Measurements from ENCODE around the gene GTF2IRD1.
"Not testable (repeated sequence)": the region's sequence is repeated elsewhere in the genome, so short reads cannot be mapped to it uniquely, and the experiment has no call there.

Gene GTF2IRD1

DNA sequence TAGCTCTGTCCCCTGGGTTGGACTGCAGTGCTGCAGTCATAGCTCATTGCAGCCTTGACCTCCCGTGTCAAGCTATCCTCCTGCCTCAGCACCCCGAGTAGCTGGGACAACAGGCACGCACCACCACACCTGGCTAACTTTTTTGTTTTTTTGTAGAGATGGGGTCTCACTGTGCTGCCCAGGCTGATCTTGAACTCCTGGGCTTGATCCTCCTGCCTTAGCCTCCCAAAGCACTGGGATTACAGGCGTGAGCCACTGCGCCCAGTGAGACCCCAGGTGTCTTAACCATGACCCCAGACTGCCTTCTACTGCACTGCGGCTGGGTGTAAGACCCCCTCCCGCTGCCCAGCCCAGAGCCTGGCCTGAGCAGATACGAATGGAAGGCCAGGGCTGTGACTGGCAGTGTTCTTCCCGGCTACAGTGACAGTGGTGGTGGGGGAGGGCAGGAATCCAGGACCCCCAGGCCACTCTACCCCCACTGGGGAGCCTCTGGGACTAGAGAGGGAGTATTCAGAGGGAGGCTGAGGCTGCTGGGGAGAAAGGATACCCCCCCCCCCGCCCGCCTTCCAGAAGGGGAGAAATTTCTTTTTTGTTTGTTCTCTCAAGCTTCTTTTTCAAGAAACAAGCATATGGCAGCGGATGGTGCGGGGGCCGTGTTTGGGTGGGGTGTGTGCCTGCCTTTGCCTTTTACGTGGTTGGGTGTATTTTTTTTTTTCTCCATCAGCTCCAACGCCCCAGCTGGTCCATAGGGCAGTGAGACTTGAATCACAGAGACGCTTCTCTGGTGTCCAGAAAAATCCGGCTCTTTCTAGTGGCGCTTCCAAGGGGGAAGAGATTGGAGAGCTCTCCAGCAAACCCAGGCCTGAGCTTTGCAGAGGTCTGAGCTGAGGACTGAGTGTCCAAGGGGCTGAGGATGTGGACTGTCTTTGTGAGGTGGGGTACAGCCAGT is 36.6 kb downstream of the GTF2IRD1 start:
- Mint-ChIP-seq H3K27ac (peak overlapping the region; percentile 94), H3K4me3 (no peak overlapping the region), H3K36me3 (ENCODE audit: low read depth) (peaks cover 39% of the 10 kb centered on the region), H3K9me3 (peaks cover 26% of the 10 kb centered on the region), H3K27me3 (ENCODE audit: low read depth, poor library complexity) (no peaks in the 10 kb centered on the region), H3K4me1 (peaks cover 14% of the 10 kb centered on the region)
- DNase-seq, result no peak
- no peak for TF ChIP-seq CTCF (IDR thresholded peaks at IDR 0.05)

GRCh38 chr7:74491490-74491889 is 37.8 kb downstream of the GTF2IRD1 start:
- H3K36me3 Mint-ChIP-seq (ENCODE audit: low read depth), result peaks cover 51% of the 10 kb centered on the region
- H3K27me3 Mint-ChIP-seq (ENCODE audit: low read depth, poor library complexity); H3K4me3 Mint-ChIP-seq; H3K27ac Mint-ChIP-seq; DNase-seq: not testable (repeated sequence)
- H3K9me3 Mint-ChIP-seq, result peaks cover 26% of the 10 kb centered on the region
- peaks cover 15% of the 10 kb centered on the region for H3K4me1 Mint-ChIP-seq

DNA sequence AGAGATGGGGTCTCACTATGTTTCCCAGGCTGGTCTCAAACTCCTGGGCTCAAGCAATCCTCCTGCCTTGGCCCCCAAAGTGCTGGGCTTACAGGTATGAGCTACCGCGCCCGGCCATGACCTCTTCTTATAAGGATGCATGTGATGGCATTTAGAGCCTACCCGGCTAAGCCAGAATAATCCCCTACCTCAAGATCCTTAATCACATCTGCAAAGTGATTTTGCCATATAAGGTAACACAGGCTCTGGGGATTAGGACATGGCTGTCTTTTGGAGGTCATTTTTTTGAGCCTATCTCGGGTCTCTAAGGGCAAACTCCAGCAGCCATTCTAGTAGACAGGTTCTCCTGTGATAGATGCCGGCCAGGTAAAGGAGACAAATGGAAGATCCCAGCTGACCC is 39.6 kb downstream of the GTF2IRD1 start:
- peaks cover 26% of the 10 kb centered on the region for H3K9me3 Mint-ChIP-seq
- no peaks in the 10 kb centered on the region for H3K27me3 Mint-ChIP-seq (ENCODE audit: low read depth, poor library complexity)
- H3K36me3 Mint-ChIP-seq (ENCODE audit: low read depth), result peaks cover 63% of the 10 kb centered on the region
- TF ChIP-seq CTCF (IDR thresholded peaks at IDR 0.05), result no peak
- no peak for DNase-seq
- peak overlapping the region; percentile 19 for H3K27ac Mint-ChIP-seq
- H3K4me1 Mint-ChIP-seq, result peaks cover 14% of the 10 kb centered on the region
- H3K4me3 Mint-ChIP-seq, result no peak overlapping the region

DNA sequence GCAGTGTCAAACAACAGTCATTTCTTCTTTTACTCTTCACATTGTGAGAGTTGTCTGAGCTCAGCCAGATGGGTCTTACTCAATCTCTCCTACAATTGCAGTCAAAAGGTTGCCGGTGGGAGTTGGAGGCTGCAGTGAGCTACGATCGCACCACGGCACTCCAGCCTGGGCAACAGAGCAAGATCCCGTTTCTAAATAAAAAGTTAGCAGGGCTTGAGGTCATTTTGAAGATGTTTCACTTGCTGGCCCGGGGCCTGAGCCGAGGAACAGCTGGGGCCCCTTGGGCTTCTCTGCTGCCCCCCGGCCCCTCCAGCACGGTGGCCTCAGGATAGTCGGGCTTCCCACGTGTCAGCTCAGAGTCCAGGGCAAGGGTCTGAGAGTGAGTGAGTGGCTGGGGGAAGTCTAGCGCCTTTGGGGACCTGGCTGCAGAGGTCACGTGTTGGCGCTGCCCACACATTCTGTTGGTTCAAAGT is 40.4 kb downstream of the GTF2IRD1 start:
- Mint-ChIP-seq H3K27me3 (ENCODE audit: low read depth, poor library complexity) (no peaks in the 10 kb centered on the region), H3K27ac (no peak overlapping the region), H3K36me3 (ENCODE audit: low read depth) (peaks cover 64% of the 10 kb centered on the region), H3K9me3 (peaks cover 26% of the 10 kb centered on the region), H3K4me3 (no peak overlapping the region), H3K4me1 (peaks cover 14% of the 10 kb centered on the region)
- no peak for TF ChIP-seq CTCF (IDR thresholded peaks at IDR 0.05)
- no peak for DNase-seq

- H3K27me3 Mint-ChIP-seq (ENCODE audit: low read depth, poor library complexity), result peaks cover 1% of the 10 kb centered on the region
- no peak for DNase-seq
- peak overlapping the region; percentile 93 for H3K27ac Mint-ChIP-seq
- H3K4me1 Mint-ChIP-seq, result peaks cover 19% of the 10 kb centered on the region
- H3K36me3 Mint-ChIP-seq (ENCODE audit: low read depth), result peaks cover 69% of the 10 kb centered on the region
- peaks cover 26% of the 10 kb centered on the region for H3K9me3 Mint-ChIP-seq
- no peak overlapping the region for H3K4me3 Mint-ChIP-seq
- no peak for TF ChIP-seq CTCF (IDR thresholded peaks at IDR 0.05)
Measured at GRCh38 chr7:74495112-74496086, 41.7 kb downstream of the GTF2IRD1 start.

GRCh38 chr7:74496272-74496671 is 42.6 kb downstream of the GTF2IRD1 start:
- peaks cover 4% of the 10 kb centered on the region for H3K27me3 Mint-ChIP-seq (ENCODE audit: low read depth, poor library complexity)
- H3K4me3 Mint-ChIP-seq, result no peak overlapping the region
- no peak for DNase-seq
- H3K4me1 Mint-ChIP-seq, result peaks cover 27% of the 10 kb centered on the region
- H3K9me3 Mint-ChIP-seq, result peaks cover 20% of the 10 kb centered on the region
- no peak for TF ChIP-seq CTCF (IDR thresholded peaks at IDR 0.05)
- peaks cover 60% of the 10 kb centered on the region for H3K36me3 Mint-ChIP-seq (ENCODE audit: low read depth)
- peak overlapping the region; percentile 93 for H3K27ac Mint-ChIP-seq

- H3K4me3 Mint-ChIP-seq; DNase-seq; H3K27ac Mint-ChIP-seq; H3K27me3 Mint-ChIP-seq (ENCODE audit: low read depth, poor library complexity): not testable (repeated sequence)
- peaks cover 29% of the 10 kb centered on the region for H3K4me1 Mint-ChIP-seq
- peaks cover 55% of the 10 kb centered on the region for H3K36me3 Mint-ChIP-seq (ENCODE audit: low read depth)
- H3K9me3 Mint-ChIP-seq, result peaks cover 16% of the 10 kb centered on the region
Measured at GRCh38 chr7:74496773-74497172, 43.1 kb downstream of the GTF2IRD1 start.

Measured in nephron progenitor cell (in vitro differentiated cells).